ENCODE results near the gene FTO. TPM values are rescaled to one million over a fixed set of nuclear protein-coding genes. Genes with fewer than 3 reads are reported as not detected.

The FTO gene
- total RNA-seq, 1 experiment from 2014 or later = 57.4 TPM

GRCh38 chr16:53678756-53679343 lies 25.1 kb upstream of the FTO start:
- ChIA-PET CTCF (no interaction called here), POLR2A (no interaction called here)
- peaks cover 10% of the 10 kb centered on the region for H3K4me1 Mint-ChIP-seq
- DNase-seq (ENCODE audit: low spot score) (no peak), ATAC-seq (no peak)
- H3K27me3 Mint-ChIP-seq (ENCODE audit: low read depth) = no peaks in the 10 kb centered on the region
- no peak overlapping the region for H3K27ac Mint-ChIP-seq
- TF ChIP-seq NR2C2 (CRISPR knock-in tag; IDR thresholded peaks at IDR 0.05) = no peak
- no peak for TF ChIP-seq ZNF423 (CRISPR knock-in tag; IDR thresholded peaks at IDR 0.05)
- TF ChIP-seq MXD4 (CRISPR knock-in tag; IDR thresholded peaks at IDR 0.05; ENCODE audit: borderline replicate concordance) = no peak
- TF ChIP-seq PRRX2 (CRISPR knock-in tag; IDR thresholded peaks at IDR 0.05) = no peak
- TF ChIP-seq TP53 (CRISPR knock-in tag; IDR thresholded peaks at IDR 0.05) = no peak
- no peak for TF ChIP-seq NR1H2 (CRISPR knock-in tag; IDR thresholded peaks at IDR 0.05)
- no peak for TF ChIP-seq OVOL2 (CRISPR knock-in tag; IDR thresholded peaks at IDR 0.05; ENCODE audit: borderline replicate concordance)
- no peak for TF ChIP-seq ZNF317 (CRISPR knock-in tag; IDR thresholded peaks at IDR 0.05; ENCODE audit: borderline replicate concordance, low read depth)
- TF ChIP-seq ESRRA (CRISPR knock-in tag; IDR thresholded peaks at IDR 0.05; ENCODE audit: borderline replicate concordance) = no peak
- no peak for TF ChIP-seq GTF2I (CRISPR knock-in tag; conservative IDR thresholded peaks at IDR 0.05)
- TF ChIP-seq RELA (CRISPR knock-in tag; IDR thresholded peaks at IDR 0.05; ENCODE audit: borderline replicate concordance) = no peak
- TF ChIP-seq HMGA2 (CRISPR knock-in tag; IDR thresholded peaks at IDR 0.05) = no peak
- peaks cover 6% of the 10 kb centered on the region for H3K36me3 Mint-ChIP-seq
- no peak overlapping the region for H3K4me3 Mint-ChIP-seq
- no peaks in the 10 kb centered on the region for H3K9me3 Mint-ChIP-seq

- CTCF ChIA-PET = no interaction called here
- Mint-ChIP-seq H3K27me3 (ENCODE audit: low read depth) (no peaks in the 10 kb centered on the region), H3K36me3 (peaks cover 18% of the 10 kb centered on the region), H3K4me1 (peaks cover 10% of the 10 kb centered on the region), H3K4me3 (no peak overlapping the region), H3K27ac (peak overlapping the region; percentile 40; the same call in 1 of the 2 replicates), H3K9me3 (peaks cover 8% of the 10 kb centered on the region)
- POLR2A ChIA-PET = interaction anchor here (0.6 kb wide), 1 partner anchor 575 kb away, joined by 4 read pairs; no protein-coding TSS in a partner anchor
- TF ChIP-seq NFYB (CRISPR knock-in tag; conservative IDR thresholded peaks at IDR 0.05; ENCODE audit: low read depth) = no peak
- TF ChIP-seq GTF2I (CRISPR knock-in tag; conservative IDR thresholded peaks at IDR 0.05) = no peak
- TF ChIP-seq NR2C2 (CRISPR knock-in tag; IDR thresholded peaks at IDR 0.05) = no peak
- no peak for TF ChIP-seq SMAD3 (CRISPR knock-in tag; IDR thresholded peaks at IDR 0.05; ENCODE audit: borderline replicate concordance)
- TF ChIP-seq USF2 (CRISPR knock-in tag; IDR thresholded peaks at IDR 0.05) = no peak
- no peak for TF ChIP-seq ATF6 (CRISPR knock-in tag; IDR thresholded peaks at IDR 0.05)
- TF ChIP-seq HMGXB4 (CRISPR knock-in tag; IDR thresholded peaks at IDR 0.05) = no peak
- TF ChIP-seq NFE2L1 (CRISPR knock-in tag; IDR thresholded peaks at IDR 0.05) = no peak
- no peak for TF ChIP-seq ATF1 (CRISPR knock-in tag; IDR thresholded peaks at IDR 0.05)
- TF ChIP-seq FOXP4 (CRISPR knock-in tag; IDR thresholded peaks at IDR 0.05) = no peak
- no peak for TF ChIP-seq RORB (CRISPR knock-in tag; IDR thresholded peaks at IDR 0.05)
- TF ChIP-seq ZNF423 (CRISPR knock-in tag; IDR thresholded peaks at IDR 0.05) = no peak
- no peak for TF ChIP-seq ZNF512 (CRISPR knock-in tag; IDR thresholded peaks at IDR 0.05; ENCODE audit: borderline replicate concordance)
- ATAC-seq = no peak
- DNase-seq (ENCODE audit: low spot score) = no peak
Observed at GRCh38 chr16:53680756-53681155, 23.2 kb upstream of the FTO start.
